HEK293 (cell line): ENCODE data around the gene SLC44A5.

ENCODE experiments used
- CTCF ChIA-PET: fragments of 350-600 bp; formaldehyde crosslinking; extraction: SDS; loops from one replicate; lab custom pipeline; 2021; ENCODE audit warnings: antibody characterized with exemption; lab: Yijun Ruan, JAX
- POLR2A ChIA-PET: fragments of 300-600 bp; formaldehyde crosslinking; extraction: SDS; loops from one replicate; lab custom pipeline; 2020; ENCODE audit warnings: antibody characterized with exemption, inconsistent platforms; lab: Yijun Ruan, JAX
- H3K27ac ChIP-seq: fragments of 200-500 bp; sonication (Bioruptor generic); 2 replicates; pipeline ENCODE4 v1.5.1; 2014; ENCODE audit warnings: low read depth, low read length, control low read depth, inconsistent platforms; ENCODE audit errors: extremely low read depth
- H3K36me3 ChIP-seq, 2 experiments: fragments of 200-500 bp in 1 of 2; sonication (Bioruptor generic) in 1 of 2; 1 replicate in 1 of 2; 2 replicates in 1 of 2; pipeline ENCODE4 v1.5.1; 2014 to 2017; ENCODE audit warnings: inconsistent platforms in 2 of 2, low read length in 2 of 2; ENCODE audit not compliant: control insufficient read depth in 2 of 2, insufficient read depth in 1 of 2
- H3K4me1 ChIP-seq: fragments of 200-500 bp; sonication (Bioruptor generic); 2 replicates; pipeline ENCODE4 v1.5.1; 2014; ENCODE audit warnings: mild to moderate bottlenecking, low read length, inconsistent platforms; ENCODE audit not compliant: control insufficient read depth, insufficient read depth
- H3K4me3 ChIP-seq: 2 replicates; pipeline ENCODE4 v1.5.1; 2011; ENCODE audit warnings: low read depth, mild to moderate bottlenecking, control low read depth, low read length, moderate library complexity
- H3K9me3 ChIP-seq: fragments of 200-500 bp; sonication (Bioruptor generic); 2 replicates; pipeline ENCODE4 v1.5.1; 2014; ENCODE audit warnings: low read depth, low read length, inconsistent platforms; ENCODE audit not compliant: control insufficient read depth, insufficient read depth
- BCL6B ChIP-seq: fragments of 450-650 bp; formaldehyde crosslinking; IDR thresholded peaks from 2 replicates; pipeline ENCODE4 v1.5.1; 2017; ENCODE audit warnings: missing biosample characterization, missing genetic modification characterization
- KLF10 ChIP-seq: fragments of 450-650 bp; IDR thresholded peaks from 2 replicates; pipeline ENCODE4 v1.5.1; 2018; ENCODE audit warnings: missing biosample characterization, mild to moderate bottlenecking, missing genetic modification characterization
- KLF8 ChIP-seq: fragments of 450-650 bp; formaldehyde crosslinking; IDR thresholded peaks from 2 replicates; pipeline ENCODE4 v1.5.1; 2016; ENCODE audit warnings: missing biosample characterization, missing genetic modification characterization
- MZF1 ChIP-seq: fragments of 450-650 bp; formaldehyde crosslinking; IDR thresholded peaks from 2 replicates; pipeline ENCODE4 v1.5.1; 2017; ENCODE audit warnings: missing biosample characterization, missing genetic modification characterization, borderline replicate concordance
- PRDM10 ChIP-seq: fragments of 450-650 bp; formaldehyde crosslinking; IDR thresholded peaks from 2 replicates; pipeline ENCODE4 v1.5.1; 2016; ENCODE audit warnings: missing biosample characterization, missing genetic modification characterization
- SCRT2 ChIP-seq: fragments of 450-650 bp; formaldehyde crosslinking; IDR thresholded peaks from 2 replicates; pipeline ENCODE4 v1.5.1; 2016; ENCODE audit warnings: missing biosample characterization, missing genetic modification characterization
- TSHZ1 ChIP-seq: fragments of 450-650 bp; formaldehyde crosslinking; IDR thresholded peaks from 2 replicates; pipeline ENCODE4 v1.5.1; 2016; ENCODE audit warnings: missing biosample characterization, missing genetic modification characterization, borderline replicate concordance
- ZNF10 ChIP-seq: fragments of 450-650 bp; formaldehyde crosslinking; IDR thresholded peaks from 2 replicates; pipeline ENCODE4 v1.5.1; 2017; ENCODE audit warnings: missing biosample characterization, missing genetic modification characterization
- ZNF350 ChIP-seq: fragments of 450-650 bp; formaldehyde crosslinking; IDR thresholded peaks from 2 replicates; pipeline ENCODE4 v1.5.0; 2017; ENCODE audit warnings: missing biosample characterization, mild to moderate bottlenecking, missing genetic modification characterization
- ZNF473 ChIP-seq: fragments of 450-650 bp; formaldehyde crosslinking; IDR thresholded peaks from 2 replicates; pipeline ENCODE4 v1.5.1; 2017; ENCODE audit warnings: missing biosample characterization, missing genetic modification characterization
- ZNF501 ChIP-seq: fragments of 450-650 bp; formaldehyde crosslinking; IDR thresholded peaks from 2 replicates; pipeline ENCODE4 v1.5.1; 2016; ENCODE audit warnings: missing biosample characterization, missing genetic modification characterization
- ZNF623 ChIP-seq: fragments of 450-650 bp; formaldehyde crosslinking; IDR thresholded peaks from 2 replicates; pipeline ENCODE4 v1.5.1; 2016; ENCODE audit warnings: missing biosample characterization, missing genetic modification characterization
- ZNF701 ChIP-seq: fragments of 450-650 bp; formaldehyde crosslinking; IDR thresholded peaks from 2 replicates; pipeline ENCODE4 v1.5.1; 2016; ENCODE audit warnings: missing biosample characterization, missing genetic modification characterization
- ZNF837 ChIP-seq: fragments of 450-650 bp; formaldehyde crosslinking; IDR thresholded peaks from 2 replicates; pipeline ENCODE4 v1.5.1; 2016; ENCODE audit warnings: missing biosample characterization, missing genetic modification characterization
- ZSCAN4 ChIP-seq: fragments of 450-650 bp; formaldehyde crosslinking; IDR thresholded peaks from 2 replicates; pipeline ENCODE4 v1.5.1; 2017; ENCODE audit warnings: missing biosample characterization, missing genetic modification characterization
- TF ChIP-seq, protein P1 (sequence below): fragments of 450-650 bp; formaldehyde crosslinking; IDR thresholded peaks from 2 replicates; pipeline ENCODE4 v1.5.1; 2016; ENCODE audit warnings: missing biosample characterization, missing genetic modification characterization
- TF ChIP-seq, protein P2 (sequence below): sonication (generic); formaldehyde crosslinking; IDR thresholded peaks from 2 replicates; pipeline ENCODE4 v1.8.1; 2022; ENCODE audit warnings: mild to moderate bottlenecking, moderate library complexity, missing genetic modification reagents

Gene SLC44A5

DNA sequence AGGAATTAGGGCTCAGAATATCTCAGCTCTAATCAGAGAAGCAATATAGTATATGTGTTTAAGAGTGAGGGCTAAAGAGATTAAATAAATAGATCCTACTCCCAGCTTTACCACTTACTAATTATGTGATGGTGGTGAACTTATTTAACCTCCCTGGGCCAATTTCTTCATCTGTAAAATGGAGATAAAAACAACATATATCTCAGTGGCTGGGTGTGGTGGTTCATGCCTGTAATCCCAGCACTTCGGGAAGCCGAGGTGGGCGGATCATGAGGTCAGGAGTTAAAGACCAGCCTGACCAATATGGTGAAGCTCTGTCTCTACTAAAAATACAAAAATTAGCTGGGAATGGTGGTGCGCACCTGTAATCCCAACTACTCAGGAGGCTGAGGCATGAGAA is 135.2 kb downstream of the SLC44A5 start:
- H3K4me1 ChIP-seq = no peaks in the 10 kb centered on the region
- no peaks in the 10 kb centered on the region for H3K36me3 ChIP-seq
- TF ChIP-seq SCRT2 (no peak), MZF1 (tag by site-specific recombination) (no peak), ZNF701 (tag by site-specific recombination) (no peak), KLF8 (no peak), ZNF623 (tag by site-specific recombination) (no peak), ZNF501 (tag by site-specific recombination) (no peak), ZSCAN4 (tag by site-specific recombination) (no peak), ZNF350 (tag by site-specific recombination) (no peak), PRDM10 (no peak), ZNF473 (no peak), TSHZ1 (tag by site-specific recombination) (no peak), BCL6B (tag by site-specific recombination) (no peak), KLF10 (tag by site-specific recombination) (no peak), ZNF10 (no peak), ZNF837 (tag by site-specific recombination) (no peak)
- TF ChIP-seq, protein P1, sequence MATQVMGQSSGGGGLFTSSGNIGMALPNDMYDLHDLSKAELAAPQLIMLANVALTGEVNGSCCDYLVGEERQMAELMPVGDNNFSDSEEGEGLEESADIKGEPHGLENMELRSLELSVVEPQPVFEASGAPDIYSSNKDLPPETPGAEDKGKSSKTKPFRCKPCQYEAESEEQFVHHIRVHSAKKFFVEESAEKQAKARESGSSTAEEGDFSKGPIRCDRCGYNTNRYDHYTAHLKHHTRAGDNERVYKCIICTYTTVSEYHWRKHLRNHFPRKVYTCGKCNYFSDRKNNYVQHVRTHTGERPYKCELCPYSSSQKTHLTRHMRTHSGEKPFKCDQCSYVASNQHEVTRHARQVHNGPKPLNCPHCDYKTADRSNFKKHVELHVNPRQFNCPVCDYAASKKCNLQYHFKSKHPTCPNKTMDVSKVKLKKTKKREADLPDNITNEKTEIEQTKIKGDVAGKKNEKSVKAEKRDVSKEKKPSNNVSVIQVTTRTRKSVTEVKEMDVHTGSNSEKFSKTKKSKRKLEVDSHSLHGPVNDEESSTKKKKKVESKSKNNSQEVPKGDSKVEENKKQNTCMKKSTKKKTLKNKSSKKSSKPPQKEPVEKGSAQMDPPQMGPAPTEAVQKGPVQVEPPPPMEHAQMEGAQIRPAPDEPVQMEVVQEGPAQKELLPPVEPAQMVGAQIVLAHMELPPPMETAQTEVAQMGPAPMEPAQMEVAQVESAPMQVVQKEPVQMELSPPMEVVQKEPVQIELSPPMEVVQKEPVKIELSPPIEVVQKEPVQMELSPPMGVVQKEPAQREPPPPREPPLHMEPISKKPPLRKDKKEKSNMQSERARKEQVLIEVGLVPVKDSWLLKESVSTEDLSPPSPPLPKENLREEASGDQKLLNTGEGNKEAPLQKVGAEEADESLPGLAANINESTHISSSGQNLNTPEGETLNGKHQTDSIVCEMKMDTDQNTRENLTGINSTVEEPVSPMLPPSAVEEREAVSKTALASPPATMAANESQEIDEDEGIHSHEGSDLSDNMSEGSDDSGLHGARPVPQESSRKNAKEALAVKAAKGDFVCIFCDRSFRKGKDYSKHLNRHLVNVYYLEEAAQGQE (tag by site-specific recombination) = no peak
- TF ChIP-seq, protein P2, sequence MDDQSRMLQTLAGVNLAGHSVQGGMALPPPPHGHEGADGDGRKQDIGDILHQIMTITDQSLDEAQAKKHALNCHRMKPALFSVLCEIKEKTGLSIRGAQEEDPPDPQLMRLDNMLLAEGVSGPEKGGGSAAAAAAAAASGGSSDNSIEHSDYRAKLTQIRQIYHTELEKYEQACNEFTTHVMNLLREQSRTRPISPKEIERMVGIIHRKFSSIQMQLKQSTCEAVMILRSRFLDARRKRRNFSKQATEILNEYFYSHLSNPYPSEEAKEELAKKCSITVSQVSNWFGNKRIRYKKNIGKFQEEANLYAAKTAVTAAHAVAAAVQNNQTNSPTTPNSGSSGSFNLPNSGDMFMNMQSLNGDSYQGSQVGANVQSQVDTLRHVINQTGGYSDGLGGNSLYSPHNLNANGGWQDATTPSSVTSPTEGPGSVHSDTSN = no peak
- no peaks in the 10 kb centered on the region for H3K9me3 ChIP-seq
- no peak overlapping the region for H3K4me3 ChIP-seq
- no peak overlapping the region for H3K27ac ChIP-seq
- POLR2A ChIA-PET = no interaction called here
- CTCF ChIA-PET = no interaction called here
